Adrenal gland (tissue), 5 donors: Measurements from ENCODE around the gene H2BK1.

Source experiments
- CTCF ChIP-seq, 6 experiments: fragments of 450-650 bp in 4 of 6; fragments of 200-600 bp in 2 of 6; sonication (generic) in 1 of 6; IDR thresholded peaks; 1 replicate in 5 of 6; 2 replicates in 1 of 6; pipeline versions ENCODE4 v1.5.1 to v1.8.0; 2016 to 2021; ENCODE audit warnings: antibody characterized with exemption in 6 of 6, mild to moderate bottlenecking in 2 of 6, moderate library complexity in 1 of 6
- POLR2A ChIP-seq, 2 donors: fragments of 450-650 bp; IDR thresholded peaks; one replicate each; pipeline ENCODE4 v1.6.1; 2017; ENCODE audit warnings: antibody characterized with exemption in 2 of 2, mild to moderate bottlenecking in 2 of 2, moderate library complexity in 1 of 2
- donor health status: DM: no; HTN: no; CAD: no.

- TF ChIP-seq CTCF (IDR thresholded peaks at IDR 0.05) (no peak), POLR2A (IDR thresholded peaks at IDR 0.05) (no peak)
Observed at GRCh38 chr7:151195616-151196450, 14.5 kb downstream of the H2BK1 start.
